Fibroblast of pulmonary artery (primary cell): ENCODE measurements around the gene TRPM8.

Experiments used
- DNase-seq: peaks from one replicate; pipeline ENCODE4 v3.0.0-alpha.2; 2010; ENCODE audit warnings: low read depth
- H3K4me3 ChIP-seq: replicated peaks from 2 replicates; pipeline ENCODE4 v1.5.1; 2011; ENCODE audit warnings: low read depth, mild to moderate bottlenecking, control low read depth, low read length, moderate library complexity
- CTCF ChIP-seq: IDR thresholded peaks from 2 replicates; pipeline ENCODE4 v1.5.1; 2011; ENCODE audit warnings: mild to moderate bottlenecking, control low read depth, low read length, inconsistent platforms; ENCODE audit errors: missing control alignments

TRPM8 gene

GRCh38 chr2:233935426-233935825 lies 18.3 kb downstream of the TRPM8 start:
- no peak for TF ChIP-seq CTCF
- DNase-seq: no peak
- no peak overlapping the region for H3K4me3 ChIP-seq

GRCh38 chr2:233936089-233936488 lies 18.9 kb downstream of the TRPM8 start:
- TF ChIP-seq CTCF: no peak
- no peak overlapping the region for H3K4me3 ChIP-seq
- DNase-seq: no peak

- DNase-seq: no peak
- no peak overlapping the region for H3K4me3 ChIP-seq
These were observed 21.6 kb downstream of the TRPM8 start for GRCh38 chr2:233938676-233939370.

GRCh38 chr2:233940376-233941276 lies 23.5 kb downstream of the TRPM8 start:
- DNase-seq: no peak
- H3K4me3 ChIP-seq: no peak overlapping the region
- no peak for TF ChIP-seq CTCF

More at GRCh38 chr2:233938676-233939370, 21.6 kb downstream of the TRPM8 start:
- no peak for TF ChIP-seq CTCF

GRCh38 chr2:233942731-233943130 lies 25.6 kb downstream of the TRPM8 start:
- no peak for DNase-seq
- TF ChIP-seq CTCF: no peak
- H3K4me3 ChIP-seq: no peak overlapping the region

- H3K4me3 ChIP-seq: no peak overlapping the region
- no peak for TF ChIP-seq CTCF
- DNase-seq: no peak
These were observed 27.1 kb downstream of the TRPM8 start for GRCh38 chr2:233944269-233944668.
